Measurements from ENCODE around the gene KRT6B. TPM values are rescaled to one million over a fixed set of nuclear protein-coding genes. Genes with fewer than 3 reads are reported as not detected.

The KRT6B gene
- total and polyA plus RNA-seq, 2 of the 8 experiments (the other 6 are each of a cell fraction or from before 2014, with no cell fraction given), result not detected

- no peaks in the 10 kb centered on the region for H3K36me3 ChIP-seq (ENCODE audit: control insufficient read depth in 2 of 4, insufficient read depth in 4 of 4, low read length in 3 of 4)
- H4K20me1 ChIP-seq (replicated peaks in 1 of 2; ENCODE audit: control insufficient read depth in 1 of 2, insufficient read depth in 2 of 2, low read length in 2 of 2), result no peaks in the 10 kb centered on the region
- no peak overlapping the region for H2AFZ ChIP-seq (ENCODE audit: low read length)
- no peak overlapping the region for H2AK5ac ChIP-seq (ENCODE audit: low read depth, low read length)
- H4K8ac ChIP-seq (ENCODE audit: extremely low read depth, insufficient read depth, low read length), result no peak overlapping the region
- no peak overlapping the region for H2BK15ac ChIP-seq (ENCODE audit: low read length)
- no peak overlapping the region for H3K27ac ChIP-seq (ENCODE audit: low read depth, low read length)
- ChIA-PET POLR2A (ENCODE audit: partially characterized antibody) (no interaction called here), CTCF (ENCODE audit: partially characterized antibody) (interaction anchor here (0.6 to 1.4 kb wide), 3 partner anchors 10 to 1072 kb away, joined by 3 to 4 read pairs (median 4); no protein-coding TSS in a partner anchor)
- no peak overlapping the region for H3K23ac ChIP-seq (ENCODE audit: insufficient read length)
- H3K79me2 ChIP-seq (ENCODE audit: control insufficient read depth in 1 of 2, insufficient read depth in 2 of 2, low read length in 2 of 2), result no peaks in the 10 kb centered on the region
- H3K27me3 ChIP-seq (replicated peaks in 1 of 4; ENCODE audit: control insufficient read depth in 3 of 4, extremely low read depth in 1 of 4, insufficient read depth in 3 of 4, low read length in 3 of 4), result no peaks in the 10 kb centered on the region
- H3K4me1 ChIP-seq (replicated peaks in 1 of 4; ENCODE audit: control insufficient read depth in 3 of 4, insufficient read depth in 4 of 4, low read length in 3 of 4), result no peaks in the 10 kb centered on the region
- H3K9ac ChIP-seq (replicated peaks in 1 of 4; ENCODE audit: extremely low read depth in 1 of 4, low read depth in 3 of 4, low read length in 3 of 4), result no peak overlapping the region
- H3K56ac ChIP-seq (replicated peaks; ENCODE audit: insufficient read length, low read depth, low read length), result no peak overlapping the region
- no peak for TF ChIP-seq BACH1 (IDR thresholded peaks at IDR 0.05; ENCODE audit: low read length)
- no peak for TF ChIP-seq CTBP2 (IDR thresholded peaks at IDR 0.05; ENCODE audit: borderline replicate concordance, insufficient read depth, insufficient read length, low read length)
- TF ChIP-seq KDM5A (IDR thresholded peaks at IDR 0.05; ENCODE audit: low read length), result no peak
- TF ChIP-seq CHD1 (IDR thresholded peaks at IDR 0.05; ENCODE audit: low read depth, low read length), result no peak
- TF ChIP-seq POU5F1 (IDR thresholded peaks at IDR 0.05; ENCODE audit: low read depth, low read length), result no peak
- TF ChIP-seq MAFK (IDR thresholded peaks at IDR 0.05; ENCODE audit: low read depth, low read length), result no peak
- TF ChIP-seq RAD21 (IDR thresholded peaks at IDR 0.05 in 1 of 2, conservative IDR thresholded peaks at IDR 0.05 in 1 of 2; ENCODE audit: low read depth in 2 of 2, low read length in 2 of 2), result no peak
- TF ChIP-seq BRCA1 (IDR thresholded peaks at IDR 0.05; ENCODE audit: low read depth, low read length), result no peak
- TF ChIP-seq ASH2L (IDR thresholded peaks at IDR 0.05; ENCODE audit: low read length), result no peak
- H3K79me1 ChIP-seq (ENCODE audit: low read depth, low read length), result no peaks in the 10 kb centered on the region
- H2BK12ac ChIP-seq (ENCODE audit: low read depth, low read length), result no peak overlapping the region
- no peak overlapping the region for H2BK5ac ChIP-seq (ENCODE audit: low read depth, low read length)
- no peaks in the 10 kb centered on the region for H3K23me2 ChIP-seq (ENCODE audit: low read depth, low read length)
- no peak overlapping the region for H3K4me2 ChIP-seq (ENCODE audit: insufficient read depth in 1 of 2, low read depth in 2 of 2, low read length in 2 of 2)
- FAIRE-seq, result no peak
- no peaks in the 10 kb centered on the region for H3K9me3 ChIP-seq (ENCODE audit: insufficient read depth in 2 of 2, low read depth in 1 of 2, low read length in 1 of 2)
- no peak overlapping the region for H2BK20ac ChIP-seq (ENCODE audit: low read length)
- no peak overlapping the region for H4K5ac ChIP-seq (ENCODE audit: insufficient read length, low read depth, low read length)
- H3K14ac ChIP-seq (ENCODE audit: insufficient read length), result no peak overlapping the region
- 85% methylated on average over 5 of the region's 5 CpGs; no CpG with 5 or more reads in 1 of the 2 experiments for WGBS, 2 experiments (ENCODE audit: extremely low coverage in 1 of 2, insufficient coverage in 1 of 2, insufficient read length in 1 of 2, insufficient replicate concordance in 2 of 2, low coverage in 1 of 2, low lambda C conversion rate in 2 of 2, missing lambda C conversion rate in 1 of 2)
- H4K91ac ChIP-seq (replicated peaks; ENCODE audit: insufficient read length, low read length), result no peak overlapping the region
- H3K18ac ChIP-seq (ENCODE audit: extremely low read depth, low read length), result no peak overlapping the region
- no peak overlapping the region for H3K4me3 ChIP-seq (ENCODE audit: extremely low read depth in 1 of 4, insufficient read depth in 2 of 4, low read depth in 3 of 4, low read length in 4 of 4)
- no peak overlapping the region for H3K4ac ChIP-seq (replicated peaks; ENCODE audit: insufficient read length, low read depth, low read length)
- DNase-seq (ENCODE audit: low read depth in 1 of 2, low spot score in 2 of 2), result no peak
- H2BK120ac ChIP-seq (replicated peaks; ENCODE audit: low read depth, low read length), result no peak overlapping the region
Measured at GRCh38 chr12:52458861-52459260, 6.9 kb upstream of the KRT6B start.
